ENCODE measurements around the gene HMGCLL1.

The HMGCLL1 gene

GRCh38 chr6:55448451-55448850, 130.5 kb downstream of the HMGCLL1 start:
- no peak overlapping the region for H3K9ac ChIP-seq (ENCODE audit: insufficient read length)
- H3K27ac ChIP-seq = no peak overlapping the region
- no peaks in the 10 kb centered on the region for H3K36me3 ChIP-seq (ENCODE audit: insufficient read depth, low read length)
- no peaks in the 10 kb centered on the region for H3K9me3 ChIP-seq (ENCODE audit: low read depth, low read length)
- no peak overlapping the region for H3K4me3 ChIP-seq
- DNase-seq (ENCODE audit: low read depth, low spot score) = no peak
- TF ChIP-seq EZH2 (IDR thresholded peaks at IDR 0.05) = no peak
- TF ChIP-seq FOXP2 (optimal IDR thresholded peaks at IDR 0.05; ENCODE audit: control extremely low read depth, extremely low read length, insufficient read depth) = no peak
- TF ChIP-seq POLR2AphosphoS5 (IDR thresholded peaks at IDR 0.05; ENCODE audit: borderline replicate concordance, low read depth, low read length) = no peak

DNA sequence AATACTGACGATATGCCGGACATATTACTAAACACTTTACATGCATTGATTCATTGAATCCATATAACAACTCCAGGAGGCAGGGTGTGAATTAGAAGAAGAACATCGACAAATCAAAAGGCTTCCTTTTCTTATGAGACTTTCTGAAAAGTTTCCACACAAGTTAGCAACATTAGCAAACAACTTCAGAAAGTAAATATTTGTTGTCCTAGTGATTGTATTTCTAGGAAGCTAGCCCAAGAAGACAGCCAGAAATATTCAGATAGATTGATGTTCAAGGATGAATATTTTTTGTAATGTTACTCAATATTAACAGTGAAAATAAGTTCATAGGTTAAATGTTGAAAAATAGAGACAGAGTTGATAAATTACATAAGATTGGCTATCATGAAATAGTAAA, 131.1 kb downstream of the HMGCLL1 start:
- Histone ChIP-seq H3K9me3 (ENCODE audit: low read depth, low read length) (no peaks in the 10 kb centered on the region), H3K36me3 (ENCODE audit: insufficient read depth, low read length) (no peaks in the 10 kb centered on the region), H3K9ac (ENCODE audit: insufficient read length) (no peak overlapping the region), H3K27ac (no peak overlapping the region), H3K4me3 (no peak overlapping the region)
- DNase-seq (ENCODE audit: low read depth, low spot score) = no peak
- no peak for TF ChIP-seq EZH2 (IDR thresholded peaks at IDR 0.05)
- TF ChIP-seq FOXP2 (optimal IDR thresholded peaks at IDR 0.05; ENCODE audit: control extremely low read depth, extremely low read length, insufficient read depth) = no peak
- no peak for TF ChIP-seq POLR2AphosphoS5 (IDR thresholded peaks at IDR 0.05; ENCODE audit: borderline replicate concordance, low read depth, low read length)

- Histone ChIP-seq H3K9ac (ENCODE audit: insufficient read length) (peak overlapping the region; percentile 37), H3K4me3 (peak overlapping the region; percentile 43; the same call in 1 of the 2 replicates), H3K36me3 (ENCODE audit: insufficient read depth, low read length) (no peaks in the 10 kb centered on the region), H3K27ac (no peak overlapping the region), H3K9me3 (ENCODE audit: low read depth, low read length) (no peaks in the 10 kb centered on the region)
- no peak for DNase-seq (ENCODE audit: low read depth, low spot score)
- no peak for TF ChIP-seq POLR2AphosphoS5 (IDR thresholded peaks at IDR 0.05; ENCODE audit: borderline replicate concordance, low read depth, low read length)
- no peak for TF ChIP-seq FOXP2 (optimal IDR thresholded peaks at IDR 0.05; ENCODE audit: control extremely low read depth, extremely low read length, insufficient read depth)
- no peak for TF ChIP-seq EZH2 (IDR thresholded peaks at IDR 0.05)
These were observed 133.3 kb downstream of the HMGCLL1 start for GRCh38 chr6:55445648-55446204.

- Histone ChIP-seq H3K9ac (ENCODE audit: insufficient read length) (no peak overlapping the region), H3K4me3 (no peak overlapping the region), H3K36me3 (ENCODE audit: insufficient read depth, low read length) (no peaks in the 10 kb centered on the region), H3K9me3 (ENCODE audit: low read depth, low read length) (no peaks in the 10 kb centered on the region), H3K27ac (no peak overlapping the region)
- DNase-seq (ENCODE audit: low read depth, low spot score) = no peak
- TF ChIP-seq FOXP2 (optimal IDR thresholded peaks at IDR 0.05; ENCODE audit: control extremely low read depth, extremely low read length, insufficient read depth) (no peak), EZH2 (IDR thresholded peaks at IDR 0.05) (no peak), POLR2AphosphoS5 (IDR thresholded peaks at IDR 0.05; ENCODE audit: borderline replicate concordance, low read depth, low read length) (no peak)
These were observed 135.5 kb downstream of the HMGCLL1 start for GRCh38 chr6:55443238-55444134.

DNA sequence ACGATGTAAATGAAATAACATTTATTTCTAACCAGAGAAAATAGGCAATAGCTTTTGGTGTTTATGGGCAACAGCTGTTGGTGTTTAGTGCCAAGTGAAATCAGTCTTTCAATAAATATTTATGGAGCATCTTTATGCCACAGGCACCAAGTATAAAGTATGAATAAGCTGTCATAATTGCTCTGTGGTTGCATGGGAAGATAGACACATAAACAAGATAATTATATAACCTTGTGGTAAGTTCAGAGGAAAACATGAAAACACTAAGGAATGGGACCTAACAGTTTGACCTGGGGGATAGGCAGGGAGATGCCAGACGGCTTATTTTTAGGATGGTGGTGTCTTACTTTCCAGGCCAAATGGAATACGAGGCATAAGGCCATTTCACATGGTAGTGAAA, 140.8 kb downstream of the HMGCLL1 start:
- H3K4me3 ChIP-seq = peak overlapping the region; percentile 67
- peak overlapping the region; percentile 95 for H3K27ac ChIP-seq
- no peak for DNase-seq (ENCODE audit: low read depth, low spot score)
- no peaks in the 10 kb centered on the region for H3K36me3 ChIP-seq (ENCODE audit: insufficient read depth, low read length)
- TF ChIP-seq EZH2 (IDR thresholded peaks at IDR 0.05) (no peak), FOXP2 (optimal IDR thresholded peaks at IDR 0.05; ENCODE audit: control extremely low read depth, extremely low read length, insufficient read depth) (peak; percentile 71)
- H3K9ac ChIP-seq (ENCODE audit: insufficient read length) = peak overlapping the region; percentile 12
- no peaks in the 10 kb centered on the region for H3K9me3 ChIP-seq (ENCODE audit: low read depth, low read length)

DNA sequence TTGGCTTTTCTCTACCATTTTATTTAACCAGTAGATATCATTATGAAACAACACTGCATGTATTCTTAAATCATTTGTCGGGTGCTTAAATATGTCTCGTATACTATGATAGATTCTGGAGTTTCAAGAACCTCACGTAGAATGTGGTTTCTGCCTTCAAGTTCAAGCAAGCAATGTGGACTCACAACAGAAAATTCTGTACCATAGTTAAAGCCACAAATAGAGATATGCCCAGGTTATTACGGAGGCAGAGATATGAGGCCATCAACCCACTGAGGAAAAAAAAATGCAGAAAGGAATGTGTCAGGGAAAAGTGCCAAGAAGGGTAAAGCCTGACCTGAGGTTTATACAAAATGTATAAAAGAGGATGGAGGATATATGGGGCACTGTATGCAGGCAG, 141.9 kb downstream of the HMGCLL1 start:
- no peak overlapping the region for H3K9ac ChIP-seq (ENCODE audit: insufficient read length)
- TF ChIP-seq EZH2 (IDR thresholded peaks at IDR 0.05) = no peak
- TF ChIP-seq POLR2AphosphoS5 (IDR thresholded peaks at IDR 0.05; ENCODE audit: borderline replicate concordance, low read depth, low read length) = no peak
- TF ChIP-seq FOXP2 (optimal IDR thresholded peaks at IDR 0.05; ENCODE audit: control extremely low read depth, extremely low read length, insufficient read depth) = no peak
- H3K36me3 ChIP-seq (ENCODE audit: insufficient read depth, low read length) = no peaks in the 10 kb centered on the region
- H3K27ac ChIP-seq = no peak overlapping the region
- H3K4me3 ChIP-seq = no peak overlapping the region
- H3K9me3 ChIP-seq (ENCODE audit: low read depth, low read length) = no peaks in the 10 kb centered on the region
- DNase-seq (ENCODE audit: low read depth, low spot score) = no peak

- TF ChIP-seq EZH2 (IDR thresholded peaks at IDR 0.05) (no peak), POLR2AphosphoS5 (IDR thresholded peaks at IDR 0.05; ENCODE audit: borderline replicate concordance, low read depth, low read length) (no peak), FOXP2 (optimal IDR thresholded peaks at IDR 0.05; ENCODE audit: control extremely low read depth, extremely low read length, insufficient read depth) (no peak)
- Histone ChIP-seq H3K27ac (no peak overlapping the region), H3K36me3 (ENCODE audit: insufficient read depth, low read length) (no peaks in the 10 kb centered on the region), H3K9me3 (ENCODE audit: low read depth, low read length) (no peaks in the 10 kb centered on the region), H3K9ac (ENCODE audit: insufficient read length) (no peak overlapping the region), H3K4me3 (no peak overlapping the region)
- no peak for DNase-seq (ENCODE audit: low read depth, low spot score)
These were observed 145.4 kb downstream of the HMGCLL1 start for GRCh38 chr6:55433446-55434130.

GRCh38 chr6:55423933-55424332, 155.1 kb downstream of the HMGCLL1 start:
- Histone ChIP-seq H3K9me3 (ENCODE audit: low read depth, low read length) (no peaks in the 10 kb centered on the region), H3K9ac (ENCODE audit: insufficient read length) (no peak overlapping the region), H3K36me3 (ENCODE audit: insufficient read depth, low read length) (no peaks in the 10 kb centered on the region), H3K27ac (no peak overlapping the region), H3K4me3 (no peak overlapping the region)
- no peak for TF ChIP-seq POLR2AphosphoS5 (IDR thresholded peaks at IDR 0.05; ENCODE audit: borderline replicate concordance, low read depth, low read length)
- TF ChIP-seq FOXP2 (optimal IDR thresholded peaks at IDR 0.05; ENCODE audit: control extremely low read depth, extremely low read length, insufficient read depth) = no peak
- DNase-seq (ENCODE audit: low read depth, low spot score) = no peak

Measured in SK-N-MC (cell line).